Inferior parietal cortex (tissue), 1 donor: ENCODE measurements around the gene ZNF451.
A peak's percentile ranks its signal among the peaks of the same experiment; 100 is the strongest.

Experiments
- DNase-seq: peaks from one replicate; pipeline ENCODE4 v3.0.0-alpha.2; 2016; ENCODE audit errors: extremely low spot score

The ZNF451 gene

GRCh38 chr6:57207872-57208271 lies 117.9 kb downstream of the ZNF451 start:
- DNase-seq, result no peak

- DNase-seq, result no peak
Observed at GRCh38 chr6:57209030-57209429, 119.0 kb downstream of the ZNF451 start.

DNA sequence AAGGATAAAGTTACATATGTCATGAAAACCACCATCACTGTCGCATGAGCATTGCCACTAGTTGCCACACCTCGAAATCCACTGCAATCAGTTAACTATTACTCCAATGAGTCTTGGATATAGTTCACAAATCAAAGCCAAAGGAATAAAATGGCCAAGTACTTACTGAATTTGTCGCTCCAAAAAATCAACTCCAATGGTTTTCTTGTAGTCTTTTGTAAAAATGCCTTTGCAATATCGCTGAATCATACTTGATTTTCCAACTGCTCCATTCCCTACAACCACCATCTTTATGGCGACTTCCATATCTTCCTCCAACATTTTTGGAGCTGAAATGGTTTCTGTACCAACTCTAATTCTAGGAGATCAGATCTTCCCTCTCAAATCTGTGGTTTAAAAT lies 120.1 kb downstream of the ZNF451 start:
- DNase-seq, result no peak

DNA sequence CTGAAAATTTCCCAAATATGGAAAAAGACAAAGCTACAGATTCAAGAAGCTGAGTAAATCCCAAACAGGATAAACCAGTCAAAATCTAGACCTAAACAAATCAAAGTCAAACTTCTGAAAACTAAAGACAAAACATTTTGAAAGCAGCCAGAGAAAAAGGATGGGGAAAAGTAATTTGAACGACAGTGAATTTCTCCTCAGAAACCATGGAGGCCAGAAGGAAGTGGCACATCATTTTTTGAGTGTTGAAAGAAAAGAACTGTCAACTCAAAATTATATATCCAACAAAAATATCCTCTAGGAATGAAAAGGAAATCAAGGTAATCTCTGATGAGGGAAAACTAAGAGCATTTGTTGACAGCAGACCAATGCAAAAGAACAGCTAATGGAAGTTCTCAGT lies 125.3 kb downstream of the ZNF451 start:
- no peak for DNase-seq

DNA sequence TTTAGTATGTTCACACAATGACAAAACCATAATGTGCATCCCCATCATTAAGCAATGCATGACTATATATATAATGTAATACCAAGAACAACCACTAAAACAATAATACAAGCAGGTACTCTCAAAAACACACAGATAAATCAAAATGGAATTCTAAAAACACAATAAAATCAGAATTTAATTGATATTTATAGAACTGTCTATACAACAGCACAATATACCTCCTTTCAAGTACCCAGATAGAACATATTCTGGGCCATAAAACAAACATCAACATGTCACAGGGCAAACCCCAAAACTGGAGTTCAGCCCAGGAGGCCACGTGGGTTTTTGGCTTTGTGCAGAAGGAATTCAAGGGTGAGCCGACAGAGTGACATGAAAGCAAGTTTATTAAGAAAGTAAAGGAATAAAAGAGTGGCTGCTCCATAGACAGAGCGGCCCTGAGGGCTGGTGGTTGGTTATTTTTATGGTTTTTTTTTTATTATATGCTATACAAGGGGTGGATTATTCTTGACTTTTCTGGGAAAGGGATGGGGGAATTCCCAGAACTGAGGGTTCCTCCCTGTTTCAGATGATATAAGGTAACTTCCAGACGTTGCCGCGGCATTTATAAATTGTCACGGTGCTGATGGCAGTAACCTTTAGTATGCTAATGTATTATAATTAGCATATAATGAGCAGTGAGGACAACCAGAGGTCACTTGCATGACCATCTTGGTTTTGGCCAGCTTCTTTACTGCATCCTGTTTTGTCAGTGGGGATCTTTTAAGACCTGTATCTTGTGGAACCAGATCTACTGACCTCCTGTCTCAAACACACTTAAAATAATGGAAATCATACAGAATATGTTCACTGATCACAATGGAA lies 126.5 kb downstream of the ZNF451 start:
- peak; percentile 18 for DNase-seq

GRCh38 chr6:57217270-57217669 lies 127.3 kb downstream of the ZNF451 start:
- DNase-seq, result no peak
